ENCODE data around the gene NRG2. TPM values are rescaled to one million over a fixed set of nuclear protein-coding genes. Genes with fewer than 3 reads are reported as not detected.

The NRG2 gene
- total and polyA plus RNA-seq, 2 of the 8 experiments (the other 6 are each of a cell fraction or from before 2014, with no cell fraction given) = 0.27 to 0.54 TPM

- TF ChIP-seq RNF2 (IDR thresholded peaks at IDR 0.05; ENCODE audit: borderline replicate concordance, low read depth, low read length, missing control alignments, poor library complexity, severe bottlenecking) (peak; percentile 33), NRF1 (IDR thresholded peaks at IDR 0.05; ENCODE audit: low read depth, low read length) (no peak), RBBP5 (IDR thresholded peaks at IDR 0.05; ENCODE audit: borderline replicate concordance, low read depth, low read length) (peak; percentile 69; the same call in 1 of the 2 replicates), CTBP2 (IDR thresholded peaks at IDR 0.05; ENCODE audit: borderline replicate concordance, insufficient read depth, insufficient read length, low read length) (peak; percentile 88), EZH2 (IDR thresholded peaks at IDR 0.05; ENCODE audit: low read depth, low read length, severe bottlenecking) (peak; percentile 69), EGR1 (IDR thresholded peaks at IDR 0.05; ENCODE audit: borderline replicate concordance, low read depth, low read length) (peak; percentile 46; the same call in 1 of the 2 replicates), RAD21 (IDR thresholded peaks at IDR 0.05 in 1 of 2, conservative IDR thresholded peaks at IDR 0.05 in 1 of 2; ENCODE audit: low read depth in 2 of 2, low read length in 2 of 2) (0 out of 4 replicates have a peak, but pooled peaks have one; percentile 1 to 18), CREB1 (IDR thresholded peaks at IDR 0.05) (peak; percentile 55; the same call in 1 of the 2 replicates), RFX5 (IDR thresholded peaks at IDR 0.05; ENCODE audit: borderline replicate concordance, low read depth, low read length) (no peak), SUZ12 (IDR thresholded peaks at IDR 0.05; ENCODE audit: low read length) (peak; percentile 89), GABPA (IDR thresholded peaks at IDR 0.05; ENCODE audit: borderline replicate concordance, insufficient read depth, low read length) (0 out of 2 replicates have a peak, but pooled peaks have one; percentile 27), TEAD4 (IDR thresholded peaks at IDR 0.05; ENCODE audit: low read depth, low read length) (no peak), SP4 (IDR thresholded peaks at IDR 0.05; ENCODE audit: low read length) (no peak), SRF (IDR thresholded peaks at IDR 0.05; ENCODE audit: low read depth, low read length) (peak; percentile 4; the same call in 1 of the 2 replicates), ASH2L (IDR thresholded peaks at IDR 0.05; ENCODE audit: low read length) (peak; percentile 58), E2F6 (IDR thresholded peaks at IDR 0.05) (peak; percentile 54)
Observed at GRCh38 chr5:140042643-140043507, at the start of gene NRG2 (continued).

Measured in H1 (cell line).